HL-60 (cell line): Measurements from ENCODE around the gene TGM1.
A peak's percentile ranks its signal among the peaks of the same experiment; 100 is the strongest.

Experiments
- DNase-seq, 2 experiments: peaks; one replicate each; pipeline ENCODE4 v3.0.0-alpha.2; 2010 to 2020; ENCODE audit warnings: low read depth in 1 of 2, low spot score in 1 of 2
- H3K27ac ChIP-seq: fragments of 250-450 bp; sonication (Bioruptor Pico); replicated peaks from 2 replicates; pipeline ENCODE4 v1.5.1; 2020; ENCODE audit warnings: mild to moderate bottlenecking, moderate library complexity
- H3K27me3 ChIP-seq: fragments of 250-450 bp; sonication (Bioruptor Pico); 2 replicates; pipeline ENCODE4 v1.5.1; 2021; ENCODE audit warnings: mild to moderate bottlenecking, moderate library complexity; ENCODE audit not compliant: insufficient read depth, poor library complexity, severe bottlenecking
- H3K4me3 ChIP-seq: replicated peaks from 2 replicates; pipeline ENCODE4 v1.5.1; 2011; ENCODE audit warnings: mild to moderate bottlenecking, control low read depth, low read length; ENCODE audit not compliant: insufficient read depth
- GABPA ChIP-seq: IDR thresholded peaks from 2 replicates; pipeline ENCODE4 v1.6.1; 2012; ENCODE audit warnings: low read depth
- POLR2AphosphoS5 ChIP-seq: IDR thresholded peaks from 2 replicates; pipeline ENCODE4 v1.6.1; 2012; ENCODE audit warnings: low read depth
- SPI1 ChIP-seq: IDR thresholded peaks from 2 replicates; pipeline ENCODE4 v1.6.1; 2012; ENCODE audit warnings: low read depth, mild to moderate bottlenecking, borderline replicate concordance
- TF ChIP-seq, protein P1 (sequence below): IDR thresholded peaks from one replicate; pipeline ENCODE4 v1.5.1; 2011; ENCODE audit warnings: low read length, control low read depth, inconsistent platforms; ENCODE audit not compliant: insufficient read depth
- TF ChIP-seq, protein P2 (sequence below): IDR thresholded peaks from 2 replicates; pipeline ENCODE4 v1.6.1; 2012; ENCODE audit warnings: low read depth; ENCODE audit not compliant: insufficient replicate concordance

Gene TGM1

DNA sequence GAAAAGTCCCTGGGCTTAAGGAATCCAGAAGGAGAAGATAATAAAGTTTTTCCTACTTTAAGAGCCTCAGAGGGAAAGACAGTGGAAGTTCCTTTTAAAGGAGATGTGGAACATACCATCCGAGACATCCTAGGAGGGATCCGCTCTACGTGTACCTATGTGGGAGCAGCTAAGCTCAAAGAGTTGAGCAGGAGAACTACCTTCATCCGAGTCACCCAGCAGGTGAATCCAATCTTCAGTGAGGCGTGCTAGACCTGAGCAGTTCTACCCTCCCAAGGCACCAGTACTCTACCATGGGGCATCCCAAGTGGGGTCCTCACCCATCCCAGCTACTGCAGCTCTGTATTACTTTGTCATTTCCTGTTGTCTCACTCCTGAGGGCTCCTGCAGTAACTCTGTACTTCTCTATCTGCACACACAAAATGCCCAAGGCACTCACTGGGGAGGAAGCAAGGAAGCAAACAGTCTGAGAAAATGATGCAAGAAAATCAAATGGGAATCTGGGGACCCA, 24.4 kb downstream of the TGM1 start:
- TF ChIP-seq POLR2AphosphoS5 (no peak), SPI1 (no peak), GABPA (no peak)
- TF ChIP-seq, protein P1, sequence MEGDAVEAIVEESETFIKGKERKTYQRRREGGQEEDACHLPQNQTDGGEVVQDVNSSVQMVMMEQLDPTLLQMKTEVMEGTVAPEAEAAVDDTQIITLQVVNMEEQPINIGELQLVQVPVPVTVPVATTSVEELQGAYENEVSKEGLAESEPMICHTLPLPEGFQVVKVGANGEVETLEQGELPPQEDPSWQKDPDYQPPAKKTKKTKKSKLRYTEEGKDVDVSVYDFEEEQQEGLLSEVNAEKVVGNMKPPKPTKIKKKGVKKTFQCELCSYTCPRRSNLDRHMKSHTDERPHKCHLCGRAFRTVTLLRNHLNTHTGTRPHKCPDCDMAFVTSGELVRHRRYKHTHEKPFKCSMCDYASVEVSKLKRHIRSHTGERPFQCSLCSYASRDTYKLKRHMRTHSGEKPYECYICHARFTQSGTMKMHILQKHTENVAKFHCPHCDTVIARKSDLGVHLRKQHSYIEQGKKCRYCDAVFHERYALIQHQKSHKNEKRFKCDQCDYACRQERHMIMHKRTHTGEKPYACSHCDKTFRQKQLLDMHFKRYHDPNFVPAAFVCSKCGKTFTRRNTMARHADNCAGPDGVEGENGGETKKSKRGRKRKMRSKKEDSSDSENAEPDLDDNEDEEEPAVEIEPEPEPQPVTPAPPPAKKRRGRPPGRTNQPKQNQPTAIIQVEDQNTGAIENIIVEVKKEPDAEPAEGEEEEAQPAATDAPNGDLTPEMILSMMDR = no peak
- TF ChIP-seq, protein P2, sequence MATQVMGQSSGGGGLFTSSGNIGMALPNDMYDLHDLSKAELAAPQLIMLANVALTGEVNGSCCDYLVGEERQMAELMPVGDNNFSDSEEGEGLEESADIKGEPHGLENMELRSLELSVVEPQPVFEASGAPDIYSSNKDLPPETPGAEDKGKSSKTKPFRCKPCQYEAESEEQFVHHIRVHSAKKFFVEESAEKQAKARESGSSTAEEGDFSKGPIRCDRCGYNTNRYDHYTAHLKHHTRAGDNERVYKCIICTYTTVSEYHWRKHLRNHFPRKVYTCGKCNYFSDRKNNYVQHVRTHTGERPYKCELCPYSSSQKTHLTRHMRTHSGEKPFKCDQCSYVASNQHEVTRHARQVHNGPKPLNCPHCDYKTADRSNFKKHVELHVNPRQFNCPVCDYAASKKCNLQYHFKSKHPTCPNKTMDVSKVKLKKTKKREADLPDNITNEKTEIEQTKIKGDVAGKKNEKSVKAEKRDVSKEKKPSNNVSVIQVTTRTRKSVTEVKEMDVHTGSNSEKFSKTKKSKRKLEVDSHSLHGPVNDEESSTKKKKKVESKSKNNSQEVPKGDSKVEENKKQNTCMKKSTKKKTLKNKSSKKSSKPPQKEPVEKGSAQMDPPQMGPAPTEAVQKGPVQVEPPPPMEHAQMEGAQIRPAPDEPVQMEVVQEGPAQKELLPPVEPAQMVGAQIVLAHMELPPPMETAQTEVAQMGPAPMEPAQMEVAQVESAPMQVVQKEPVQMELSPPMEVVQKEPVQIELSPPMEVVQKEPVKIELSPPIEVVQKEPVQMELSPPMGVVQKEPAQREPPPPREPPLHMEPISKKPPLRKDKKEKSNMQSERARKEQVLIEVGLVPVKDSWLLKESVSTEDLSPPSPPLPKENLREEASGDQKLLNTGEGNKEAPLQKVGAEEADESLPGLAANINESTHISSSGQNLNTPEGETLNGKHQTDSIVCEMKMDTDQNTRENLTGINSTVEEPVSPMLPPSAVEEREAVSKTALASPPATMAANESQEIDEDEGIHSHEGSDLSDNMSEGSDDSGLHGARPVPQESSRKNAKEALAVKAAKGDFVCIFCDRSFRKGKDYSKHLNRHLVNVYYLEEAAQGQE = no peak
- DNase-seq = no peak
- Histone ChIP-seq H3K27ac (no peak overlapping the region), H3K4me3 (no peak overlapping the region), H3K27me3 (no peaks in the 10 kb centered on the region)

DNA sequence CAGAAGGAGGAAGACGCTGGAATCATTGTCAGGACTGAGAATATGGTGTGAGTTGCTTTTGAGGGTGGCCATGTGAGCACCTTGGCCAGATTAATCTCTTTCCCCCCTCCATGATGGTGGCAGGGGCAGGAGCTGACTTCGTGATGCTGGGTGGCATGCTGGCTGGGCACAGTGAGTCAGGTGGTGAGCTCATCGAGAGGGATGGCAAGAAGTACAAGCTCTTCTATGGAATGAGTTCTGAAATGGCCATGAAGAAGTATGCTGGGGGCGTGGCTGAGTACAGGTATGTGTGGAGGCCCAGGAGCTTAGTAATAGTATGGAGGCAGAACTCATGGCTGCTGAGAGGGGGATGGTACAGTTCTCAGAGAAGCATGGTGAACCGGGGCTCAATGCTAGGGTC, 24.9 kb downstream of the TGM1 start:
- H3K27me3 ChIP-seq = no peaks in the 10 kb centered on the region
- no peak overlapping the region for H3K27ac ChIP-seq
- H3K4me3 ChIP-seq = no peak overlapping the region
- no peak for DNase-seq
- TF ChIP-seq GABPA (no peak), POLR2AphosphoS5 (no peak), SPI1 (no peak)
- TF ChIP-seq, protein P1 = no peak
- TF ChIP-seq, protein P2 = no peak

DNA sequence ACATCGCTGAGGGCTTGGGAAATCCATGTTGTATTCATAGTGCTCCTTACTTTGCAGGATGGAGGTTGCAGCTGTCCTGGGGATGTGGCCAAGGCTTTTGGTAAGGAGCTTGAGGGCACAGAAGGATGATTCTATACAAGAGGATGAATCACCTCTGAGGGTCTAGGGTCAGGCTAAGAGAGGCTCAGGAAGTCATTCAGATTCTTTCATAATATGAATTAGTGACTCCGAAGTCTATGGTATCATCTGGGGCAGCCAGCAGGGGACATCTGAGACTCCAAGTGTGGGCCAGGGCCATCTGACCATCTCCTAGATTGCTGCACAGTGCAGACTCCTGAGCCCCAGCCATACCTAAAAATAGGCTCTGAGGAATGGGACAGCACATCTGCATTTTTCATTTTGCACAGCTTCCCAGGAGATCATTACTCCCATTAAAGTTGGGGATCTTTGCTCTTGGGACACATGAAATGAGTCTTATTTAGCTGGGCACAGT, 25.5 kb downstream of the TGM1 start:
- TF ChIP-seq POLR2AphosphoS5 (0 out of 2 replicates have a peak, but pooled peaks have one; percentile 19), GABPA (no peak)
- H3K27me3 ChIP-seq = no peaks in the 10 kb centered on the region
- H3K4me3 ChIP-seq = no peak overlapping the region
- H3K27ac ChIP-seq = no peak overlapping the region
- DNase-seq = no peak

DNA sequence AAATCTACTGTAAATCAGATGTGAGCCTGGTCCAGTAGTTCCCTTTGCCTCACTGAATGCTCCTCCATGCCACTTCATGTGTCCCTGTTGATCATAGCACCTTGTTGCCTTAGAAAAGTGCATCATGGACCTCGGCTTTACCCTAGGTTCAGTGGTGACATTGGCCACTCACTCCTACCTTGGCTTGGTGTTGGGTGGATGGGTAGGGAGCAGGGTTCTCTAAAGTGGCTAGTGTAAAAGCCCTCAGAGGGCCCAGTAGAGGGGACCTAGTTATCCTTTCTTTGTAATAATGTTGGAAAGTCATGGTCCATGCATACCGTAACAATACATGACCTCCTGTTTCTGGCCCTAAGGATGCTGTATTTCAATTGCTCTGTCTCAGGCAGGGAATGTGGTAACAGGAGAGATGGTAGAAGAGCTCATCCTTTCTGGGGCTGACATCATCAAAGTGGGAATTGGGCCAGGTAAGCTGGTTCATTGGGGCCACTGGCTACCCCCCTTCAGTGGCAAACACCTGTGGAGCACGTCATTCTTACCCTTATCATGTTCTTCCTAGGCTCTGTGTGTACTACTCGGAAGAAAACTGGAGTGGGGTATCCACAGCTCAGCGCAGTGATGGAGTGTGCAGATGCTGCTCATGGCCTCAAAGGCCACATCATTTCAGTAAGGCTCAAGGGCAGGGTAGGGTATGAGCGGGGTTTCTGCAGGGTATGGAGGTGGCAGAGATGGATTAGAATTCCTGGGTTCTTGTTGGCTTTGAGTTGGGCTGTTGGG, 26.1 kb downstream of the TGM1 start:
- Histone ChIP-seq H3K27ac (no peak overlapping the region), H3K4me3 (no peak overlapping the region), H3K27me3 (no peaks in the 10 kb centered on the region)
- TF ChIP-seq POLR2AphosphoS5 (0 out of 2 replicates have a peak, but pooled peaks have one; percentile 7), SPI1 (no peak)
- no peak for DNase-seq
